SHP77 treated with DMSO at 0.1 percent for 48 hours (cell line): ENCODE data around the gene SLC37A1.

ENCODE experiments used
- DNase-seq: peaks from one replicate; lab custom pipeline; 2025; lab: John Stamatoyannopoulos, UW

Gene SLC37A1

DNA sequence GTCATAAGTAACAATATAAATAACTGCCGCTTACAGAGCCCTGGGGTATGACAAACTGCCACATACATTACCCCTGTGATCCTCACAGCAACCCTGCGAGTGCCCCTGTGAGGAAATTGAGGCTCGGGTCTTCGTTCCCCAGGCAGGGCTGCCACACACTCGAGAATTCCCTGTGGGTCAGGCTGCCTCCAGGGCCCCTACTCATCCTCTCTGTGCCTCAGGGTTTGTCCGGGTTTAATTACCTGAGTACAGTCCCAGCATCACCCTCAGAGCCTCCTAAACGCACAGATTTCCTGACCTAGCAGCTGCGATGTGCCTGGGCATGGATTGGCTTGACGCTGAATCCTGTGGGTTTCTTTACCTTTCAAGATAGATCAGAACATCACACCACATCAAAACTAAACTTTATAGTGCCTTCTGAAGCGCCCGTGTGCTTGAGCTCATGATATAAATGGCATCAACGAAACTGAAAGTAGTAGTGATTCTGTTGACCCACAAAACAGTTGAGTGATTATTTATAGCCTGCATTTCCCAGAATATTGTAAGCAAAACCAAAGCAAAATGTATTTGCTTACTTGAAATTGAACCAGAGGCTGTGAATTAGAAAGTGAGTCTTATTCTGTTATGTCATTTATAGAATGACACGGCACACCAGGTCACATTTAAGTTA lies 14.0 kb downstream of the SLC37A1 start:
- no peak for DNase-seq

DNA sequence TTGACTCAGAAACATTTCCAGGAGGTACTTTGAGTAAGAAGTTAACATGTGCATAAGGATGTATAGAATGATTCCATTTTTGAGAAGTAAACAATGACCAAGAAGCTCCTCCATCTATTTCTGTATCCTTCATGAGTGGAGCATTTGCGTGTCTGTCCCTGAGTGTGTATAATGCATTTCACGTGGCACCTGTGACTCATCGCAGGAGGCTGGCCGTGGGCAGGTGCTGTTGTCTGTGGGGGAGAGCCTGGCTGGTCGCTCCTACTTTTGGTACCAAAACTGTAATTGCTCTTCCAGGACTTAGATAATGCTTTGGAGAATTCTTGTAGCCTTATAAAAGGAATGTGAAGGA lies 16.5 kb downstream of the SLC37A1 start:
- no peak for DNase-seq

DNA sequence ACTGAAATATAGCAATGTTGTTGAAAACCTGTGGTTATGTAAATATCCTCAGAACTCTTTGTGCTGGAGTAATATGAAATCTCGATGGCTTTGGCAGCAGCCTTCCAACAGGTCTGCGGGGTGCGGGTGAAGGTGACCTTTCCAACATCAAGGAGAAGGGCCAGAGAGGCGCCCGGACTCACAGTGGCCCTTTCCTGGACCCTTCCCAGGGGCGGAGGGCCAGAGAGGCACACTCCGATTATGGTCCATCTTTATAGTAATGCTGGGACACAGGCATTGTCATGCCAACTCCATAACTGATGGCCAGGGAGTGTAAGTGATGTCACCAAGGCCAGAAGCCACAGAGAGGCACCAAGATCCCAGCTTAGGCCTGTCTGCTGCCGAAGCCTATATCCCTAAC lies 18.1 kb downstream of the SLC37A1 start:
- DNase-seq: no peak

DNA sequence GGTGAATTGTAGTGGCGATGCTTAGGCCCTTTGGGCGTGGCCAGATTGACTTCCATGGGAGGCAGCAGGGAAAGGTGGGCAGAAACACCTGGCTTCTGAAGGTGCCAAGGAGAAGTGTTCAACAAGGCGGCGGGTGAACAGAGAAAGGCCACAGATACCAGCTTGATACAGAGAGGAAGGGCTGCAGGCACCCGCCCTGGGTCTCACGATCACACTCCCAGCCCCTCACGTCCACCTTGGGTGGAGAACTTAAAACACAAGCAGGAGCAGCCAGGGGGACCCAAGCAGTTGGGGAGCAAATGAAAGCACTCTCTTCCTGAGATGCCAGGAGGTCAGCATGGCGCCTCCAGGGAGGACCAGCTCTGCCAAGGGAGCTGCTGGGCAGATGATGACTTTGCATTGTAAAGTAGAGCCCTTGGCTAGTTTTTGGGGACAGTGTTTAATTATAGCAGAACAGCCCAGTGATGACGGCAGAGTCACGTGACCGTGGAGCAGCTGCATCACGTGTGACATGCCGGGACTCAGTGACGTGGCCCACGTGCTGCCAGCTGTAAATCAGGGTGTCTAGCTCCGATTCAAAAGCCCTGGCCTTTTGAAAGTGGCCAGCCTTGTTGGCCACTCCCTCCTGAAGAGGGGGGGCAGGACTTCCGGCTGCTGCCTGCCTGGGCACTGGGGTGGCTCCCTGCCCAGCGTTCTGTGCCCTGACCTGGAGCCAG lies 19.0 kb downstream of the SLC37A1 start:
- DNase-seq: peak; percentile 86

DNA sequence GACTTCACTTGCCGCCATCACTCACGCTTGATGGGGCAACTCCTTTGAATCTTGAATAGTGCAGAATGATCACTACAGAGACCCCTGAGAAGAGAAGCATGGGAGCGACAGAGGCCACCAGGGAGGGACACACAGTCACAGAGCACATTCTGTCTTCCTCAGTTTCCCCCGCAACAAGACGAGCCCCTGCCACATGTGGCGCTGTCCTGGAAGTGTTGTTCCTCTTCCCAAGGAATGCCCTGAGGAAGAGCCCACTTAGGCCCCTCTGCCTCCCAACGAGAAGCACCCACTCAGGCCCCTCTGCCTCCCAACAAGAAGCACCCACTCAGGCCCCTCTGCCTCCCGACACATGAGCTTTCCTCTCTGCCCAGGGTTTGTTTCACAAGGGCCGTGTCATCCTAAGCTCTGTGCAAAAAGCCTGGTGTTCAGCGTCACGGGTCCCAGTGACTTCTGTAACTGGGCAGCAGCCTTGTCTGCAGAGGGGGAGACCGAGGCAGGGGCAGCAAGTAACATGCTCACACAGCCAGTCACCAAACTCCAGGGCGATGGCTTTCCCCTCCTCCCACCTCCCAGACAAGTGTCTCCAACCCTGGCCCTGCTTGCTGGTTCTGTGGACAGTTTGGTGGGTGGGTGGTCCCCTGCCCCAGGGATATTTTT lies 19.8 kb downstream of the SLC37A1 start:
- DNase-seq: no peak

DNA sequence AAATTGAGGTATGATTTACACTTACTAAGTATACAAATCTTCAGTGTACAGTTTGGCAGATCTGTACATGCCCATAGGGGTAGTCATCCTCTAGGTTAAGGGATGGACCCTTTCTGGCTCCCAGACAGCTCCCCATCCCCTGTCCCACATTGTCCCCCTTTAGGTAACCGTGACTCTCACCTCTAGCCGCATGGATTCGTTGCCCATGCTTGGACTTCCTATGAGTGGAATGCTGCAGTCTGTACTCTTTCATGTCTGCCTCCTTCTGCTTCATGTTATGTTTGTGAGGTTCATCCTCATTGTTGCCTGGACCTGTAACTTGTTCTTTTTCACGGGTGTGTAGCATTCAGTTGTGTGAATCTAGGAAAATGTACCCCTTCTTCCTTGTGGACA lies 20.3 kb downstream of the SLC37A1 start:
- DNase-seq: no peak

DNA sequence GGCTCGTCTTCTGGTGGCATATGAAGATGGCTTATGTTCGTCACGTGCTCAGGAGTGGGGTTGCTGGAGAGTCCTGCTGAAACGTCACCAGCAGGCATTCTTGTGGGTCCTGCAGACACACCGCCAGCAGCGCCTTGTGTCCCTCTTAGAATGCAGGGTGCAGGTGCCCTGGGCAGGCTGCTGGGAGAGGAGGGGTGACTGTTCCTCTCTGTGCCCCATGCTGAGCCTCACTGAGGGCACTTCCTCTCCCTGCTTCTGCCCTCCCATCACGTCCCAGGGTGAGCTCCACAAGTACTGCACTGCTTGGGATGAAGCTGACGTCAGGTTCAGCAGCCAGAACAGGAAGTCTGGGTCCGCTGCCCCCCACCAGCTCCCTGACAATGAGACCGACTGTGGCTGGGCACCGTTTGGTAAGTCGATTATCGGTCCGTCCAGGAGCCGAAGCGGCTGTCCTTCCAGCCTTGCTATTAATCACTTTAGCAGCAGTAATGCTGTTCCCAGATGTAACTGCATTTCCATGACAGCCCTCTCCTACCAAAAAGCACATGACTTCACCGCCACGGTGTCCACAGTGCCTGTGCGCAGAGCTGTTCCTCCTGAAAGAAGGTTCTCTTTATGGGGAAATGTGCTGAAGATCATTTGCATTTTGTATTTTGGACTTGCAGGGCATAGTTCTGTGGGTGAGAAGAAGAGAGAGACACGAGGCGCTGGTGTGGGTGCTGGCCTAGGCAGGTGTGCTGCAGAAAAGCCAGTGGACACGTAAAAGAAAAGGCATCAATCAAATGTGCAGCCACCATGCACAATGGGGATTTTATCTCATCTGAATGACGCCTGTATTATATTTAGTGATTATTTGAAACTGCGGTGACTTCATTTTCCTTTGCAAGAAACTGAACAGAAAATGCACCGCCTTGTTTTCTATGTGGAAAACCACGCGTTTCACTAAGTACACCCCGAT lies 21.0 kb downstream of the SLC37A1 start:
- no peak for DNase-seq

DNA sequence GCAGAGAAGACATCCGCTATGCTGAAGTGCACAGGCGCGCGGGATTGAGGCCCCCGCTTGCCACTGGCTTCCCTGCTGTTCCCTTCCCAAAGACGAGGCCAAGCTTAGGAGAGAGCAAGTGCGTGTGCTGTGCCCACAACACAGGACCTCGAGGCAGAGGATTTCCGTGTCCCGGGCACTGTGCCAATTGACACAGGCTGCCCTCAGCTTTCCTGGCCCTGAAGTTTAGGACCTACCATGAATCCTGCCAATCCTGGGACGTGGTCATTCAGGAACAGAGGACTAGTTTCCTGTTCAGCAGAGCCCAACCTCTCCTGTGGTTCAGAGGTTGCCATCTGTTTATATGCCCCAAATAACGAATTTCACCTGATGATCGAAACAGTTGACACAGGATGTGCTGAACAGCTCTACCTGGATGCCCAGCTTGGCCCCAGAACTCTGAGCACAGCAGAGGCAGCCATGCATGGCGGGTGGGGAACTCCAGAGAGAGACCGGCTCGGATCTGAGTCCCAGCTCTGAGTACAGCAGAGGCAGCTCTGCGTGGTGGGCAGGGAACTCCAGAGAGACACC lies 22.0 kb downstream of the SLC37A1 start:
- DNase-seq: no peak

DNA sequence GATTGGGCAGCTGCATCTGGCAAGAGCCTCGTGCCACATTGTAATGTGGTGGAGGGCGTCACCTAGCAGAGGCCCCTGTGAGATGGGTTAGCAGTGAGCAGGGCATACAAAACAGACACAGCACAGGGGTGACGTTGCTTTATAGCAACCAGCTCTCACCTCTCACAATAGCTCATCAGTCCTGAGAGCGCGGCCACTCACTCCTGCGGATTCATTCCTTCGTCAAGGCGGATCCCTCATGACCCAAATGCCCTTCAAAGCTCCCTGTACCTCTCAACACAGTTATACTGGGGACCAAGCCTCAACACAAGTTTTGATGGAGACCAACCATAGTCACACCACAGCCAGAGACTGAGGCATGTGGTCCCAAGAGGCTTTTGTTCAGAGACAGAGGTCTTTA lies 22.9 kb downstream of the SLC37A1 start:
- no peak for DNase-seq

DNA sequence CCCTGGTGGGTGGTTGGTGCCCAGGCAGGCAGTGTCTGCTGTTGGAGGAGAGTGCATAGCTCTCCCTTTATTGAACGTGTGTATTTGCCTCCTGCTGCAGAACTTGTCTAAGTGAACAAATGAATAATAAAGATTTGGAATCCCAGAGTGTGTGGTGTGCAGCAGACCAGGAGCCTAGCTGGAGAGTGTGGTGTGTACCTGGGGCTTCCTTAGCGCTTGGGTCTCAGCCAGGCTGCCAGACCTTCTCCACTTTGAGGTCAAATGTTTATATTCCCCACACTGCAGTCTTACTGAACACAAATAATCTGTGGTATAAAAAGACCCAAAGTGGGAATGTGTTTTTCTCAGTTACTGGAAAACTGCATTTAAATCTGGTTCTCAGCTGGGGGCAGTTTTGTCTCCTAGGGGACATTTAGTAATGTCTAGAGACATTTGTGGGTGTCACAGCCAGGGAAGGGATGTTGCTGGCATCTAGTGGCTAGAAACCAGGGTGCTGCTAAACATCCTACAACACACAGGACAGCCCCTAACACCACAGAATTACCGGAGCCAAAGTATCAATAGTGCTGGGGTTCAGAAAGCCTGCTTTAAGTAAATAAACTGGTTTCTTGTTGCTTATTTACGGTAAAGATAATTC lies 23.6 kb downstream of the SLC37A1 start:
- no peak for DNase-seq

DNA sequence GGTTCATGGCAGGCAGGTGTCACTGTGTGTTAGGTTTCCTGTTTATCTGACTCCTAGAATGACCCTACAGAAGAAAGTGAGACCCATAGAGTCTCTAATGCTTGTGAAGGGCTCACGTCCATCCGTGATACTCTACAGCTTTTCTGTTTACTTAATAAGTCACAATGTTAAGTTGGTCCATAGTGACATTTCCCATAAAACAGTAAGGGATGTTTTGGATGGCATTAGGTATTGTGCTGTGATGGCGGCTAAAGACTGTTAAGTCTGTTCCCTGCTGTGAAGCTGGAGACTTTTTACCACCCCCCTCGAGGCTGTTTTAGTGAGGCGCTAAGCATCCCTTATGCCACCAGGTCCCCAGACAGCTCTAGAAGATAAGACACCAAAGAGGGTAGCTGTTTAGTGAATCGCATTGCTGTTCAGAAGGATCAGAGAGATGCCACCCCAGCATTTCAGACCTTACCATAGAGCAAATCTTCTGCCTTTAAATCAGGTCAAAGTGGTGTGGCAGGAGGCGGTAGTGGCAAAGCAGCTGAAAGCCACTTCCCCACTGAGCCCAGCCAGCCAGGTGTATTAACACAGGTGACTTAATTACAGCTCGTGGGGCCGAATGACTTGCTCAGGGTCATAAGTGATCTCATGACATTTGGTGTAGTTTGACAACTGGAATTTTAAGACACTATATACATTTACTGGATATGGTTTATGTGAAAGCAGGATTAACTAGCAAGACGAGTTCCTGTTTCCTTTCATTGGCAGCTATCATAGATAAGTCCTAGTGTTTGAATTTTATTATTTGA lies 25.0 kb downstream of the SLC37A1 start:
- no peak for DNase-seq

DNA sequence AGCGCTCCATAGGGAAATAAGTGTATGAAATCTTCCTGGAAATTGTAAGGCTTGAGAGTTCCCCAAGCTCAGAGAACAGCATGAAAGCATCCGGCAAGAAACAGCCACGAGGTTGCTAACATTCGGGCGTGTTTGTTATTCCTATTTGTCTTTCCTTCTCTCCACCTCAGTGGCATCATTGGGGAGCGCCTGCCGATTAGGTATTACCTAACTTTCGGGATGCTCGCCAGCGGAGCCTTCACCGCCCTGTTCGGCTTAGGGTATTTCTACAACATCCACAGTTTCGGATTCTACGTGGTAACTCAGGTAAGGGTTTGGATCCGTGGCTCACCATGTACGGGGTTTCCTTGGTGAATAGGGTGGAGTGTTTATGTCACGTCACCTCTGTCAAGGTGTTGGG lies 25.7 kb downstream of the SLC37A1 start:
- no peak for DNase-seq

DNA sequence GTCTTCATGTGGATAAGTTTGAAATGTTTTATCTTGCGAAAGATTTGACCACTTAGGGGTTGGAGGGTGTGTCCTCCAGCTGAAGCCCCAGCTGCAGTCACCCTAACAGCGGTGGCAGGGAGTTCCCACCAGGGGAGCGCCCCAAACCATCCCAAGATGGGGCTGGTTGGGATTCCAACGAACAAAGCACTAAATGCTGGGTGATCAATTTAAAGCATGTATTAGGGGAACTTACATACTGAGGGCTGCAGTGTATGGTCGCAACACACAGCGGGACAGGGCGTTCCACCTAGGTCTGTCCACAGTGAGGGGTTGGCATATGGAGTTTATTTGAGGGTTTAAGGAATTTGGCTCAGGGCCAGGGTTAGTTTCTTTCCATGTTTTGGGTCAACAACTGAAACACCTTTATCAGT lies 26.3 kb downstream of the SLC37A1 start:
- no peak for DNase-seq

DNA sequence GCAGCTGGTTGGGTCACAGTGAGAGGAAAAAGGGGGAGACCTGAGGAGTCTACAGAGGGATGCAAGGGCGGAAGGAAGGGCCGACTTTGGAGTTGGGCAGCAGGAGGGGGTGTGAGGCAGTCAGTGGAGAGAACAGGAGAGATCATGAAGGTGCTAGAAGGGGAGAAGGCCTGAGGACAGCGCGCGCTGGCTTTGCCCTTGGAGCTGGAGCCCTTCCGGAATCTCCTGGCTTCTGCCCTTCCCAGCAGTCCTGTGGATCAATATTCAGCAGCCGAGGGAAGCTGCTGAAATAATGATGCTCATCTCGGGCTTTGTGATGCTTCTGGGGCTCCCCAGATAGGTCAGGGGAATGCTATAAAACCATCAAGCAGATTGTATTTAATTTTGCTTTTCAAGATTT lies 26.7 kb downstream of the SLC37A1 start:
- DNase-seq: no peak

DNA sequence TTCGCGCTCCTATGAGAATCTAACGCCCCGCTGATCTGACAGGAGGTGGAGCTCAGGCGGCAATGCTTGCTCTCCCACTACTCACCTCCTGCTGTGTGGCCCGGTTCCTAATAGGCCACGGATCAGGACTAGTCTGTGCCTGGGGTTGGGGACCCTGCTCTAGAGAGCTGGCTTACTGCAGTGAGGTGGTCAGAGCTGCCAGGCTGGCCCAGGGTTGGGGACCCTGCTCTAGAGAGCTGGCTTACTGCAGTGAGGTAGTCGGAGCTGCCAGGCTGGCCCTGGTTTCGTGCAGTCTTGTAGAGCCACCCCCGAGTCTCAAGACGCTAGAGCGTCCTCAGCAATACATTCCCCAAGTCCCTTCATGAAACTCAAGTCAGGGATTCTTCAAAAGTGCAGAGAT lies 27.5 kb downstream of the SLC37A1 start:
- no peak for DNase-seq

DNA sequence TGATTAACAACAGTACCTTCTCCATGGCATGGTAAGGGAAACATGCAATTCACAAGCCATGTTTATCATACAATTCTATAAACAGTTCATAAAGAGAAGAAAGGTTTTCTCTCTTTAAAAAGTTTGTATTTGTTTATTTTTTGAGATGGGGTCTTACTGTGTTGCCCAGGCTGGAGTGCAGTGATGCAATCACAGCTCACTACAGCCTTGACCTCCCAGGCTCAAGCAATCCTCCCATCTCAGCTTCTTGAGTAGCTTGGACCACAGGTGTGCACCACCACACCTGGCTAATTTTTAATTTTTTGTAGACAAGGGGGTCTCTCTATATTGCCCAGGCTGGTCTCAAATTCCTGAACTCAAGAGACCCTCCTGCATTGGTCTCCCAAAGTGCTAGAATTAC lies 28.0 kb downstream of the SLC37A1 start:
- DNase-seq: no peak

DNA sequence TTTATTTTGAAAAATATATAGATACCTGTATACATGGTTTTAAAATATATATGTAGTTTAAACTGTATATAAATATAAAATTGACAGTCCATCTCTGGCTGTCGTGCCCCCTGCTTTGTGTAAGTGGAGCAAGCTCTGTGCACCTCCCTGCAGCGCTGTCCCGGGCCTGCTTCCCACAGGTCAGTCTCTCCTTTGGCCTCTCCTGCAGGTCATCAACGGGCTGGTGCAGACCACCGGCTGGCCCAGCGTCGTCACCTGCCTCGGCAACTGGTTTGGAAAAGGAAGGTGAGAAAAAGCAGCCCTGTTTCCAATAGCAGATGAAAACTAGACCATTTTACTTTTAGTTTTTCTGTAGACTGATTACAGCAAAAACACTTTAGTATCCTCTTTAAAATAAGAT lies 28.5 kb downstream of the SLC37A1 start:
- no peak for DNase-seq

DNA sequence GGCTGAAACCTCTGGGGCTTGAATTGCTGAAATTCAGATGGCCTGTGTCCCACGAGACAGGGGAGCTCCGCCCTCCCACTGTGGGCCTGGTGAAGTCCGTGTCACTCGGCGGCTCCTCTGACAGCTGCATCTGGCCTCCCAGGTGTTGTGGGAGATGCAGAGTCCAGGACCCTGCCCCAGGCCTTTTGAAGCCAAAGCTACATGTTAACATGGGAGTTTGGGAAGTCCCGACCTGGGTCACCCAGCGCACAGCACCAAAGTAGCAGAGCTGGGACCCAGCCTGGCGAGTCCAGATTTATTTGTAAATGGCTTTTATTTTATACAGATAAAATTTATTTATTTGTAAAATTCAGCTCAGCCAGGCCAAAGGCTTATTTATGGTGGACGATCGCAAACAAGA lies 28.9 kb downstream of the SLC37A1 start:
- DNase-seq: no peak

DNA sequence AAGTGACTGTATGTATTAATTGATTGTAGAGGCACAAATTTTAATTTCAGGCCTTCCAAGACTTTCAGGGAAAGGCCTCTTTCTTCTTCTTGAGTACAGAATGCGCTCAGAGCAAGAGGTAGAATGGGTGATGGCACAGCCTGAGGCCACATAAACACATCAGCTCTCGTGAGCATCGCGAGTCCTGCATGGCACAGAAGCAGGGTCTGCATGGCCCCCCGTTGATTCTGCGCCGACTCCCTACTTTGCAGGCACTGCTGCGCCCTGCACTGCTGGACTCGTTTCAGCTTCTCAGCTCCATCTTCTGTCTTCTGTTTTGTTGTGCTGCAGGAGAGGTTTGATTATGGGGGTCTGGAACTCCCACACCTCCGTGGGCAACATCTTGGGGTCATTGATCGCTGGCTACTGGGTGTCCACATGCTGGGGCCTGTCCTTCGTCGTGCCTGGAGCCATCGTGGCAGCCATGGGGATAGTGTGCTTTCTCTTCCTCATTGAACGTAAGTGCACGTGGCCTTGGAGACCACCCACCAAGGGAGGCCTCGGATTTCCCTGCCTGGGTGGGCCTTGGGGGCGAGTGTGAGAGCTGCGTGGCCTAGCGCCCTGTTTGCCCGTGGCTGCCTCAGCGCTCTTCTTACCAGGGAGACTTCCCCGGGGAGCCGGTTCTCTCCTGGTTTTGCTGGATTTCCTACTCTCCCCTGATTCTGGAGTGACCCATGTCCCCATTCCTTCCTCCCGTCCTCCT lies 29.6 kb downstream of the SLC37A1 start:
- DNase-seq: no peak

DNA sequence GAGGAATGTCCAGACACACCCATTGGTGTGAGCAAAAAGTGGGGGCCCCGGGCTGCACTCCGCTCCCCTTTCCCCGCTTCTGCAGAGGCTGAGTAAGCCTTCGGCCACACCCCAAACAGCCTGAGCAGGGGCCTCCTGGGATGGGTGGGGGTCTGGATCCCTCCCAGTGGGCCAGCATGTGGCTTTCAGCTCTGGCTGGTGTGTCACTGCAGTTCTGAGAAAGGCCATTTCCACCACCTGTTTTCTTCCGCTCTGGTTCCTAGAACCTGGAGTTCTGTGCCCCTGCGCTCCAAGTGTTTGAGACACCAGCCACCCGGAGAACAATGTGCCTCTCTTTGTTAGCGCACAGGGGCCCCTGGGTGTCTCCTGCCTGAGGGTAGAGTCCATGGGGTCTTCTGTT lies 30.9 kb downstream of the SLC37A1 start:
- no peak for DNase-seq
